NCI-H1105 (cell line): Measurements from ENCODE around the gene CROCC2.
A peak's percentile ranks its signal among the peaks of the same experiment; 100 is the strongest.

Source experiments
- DNase-seq: peaks from one replicate; lab custom pipeline; 2025; lab: John Stamatoyannopoulos, UW

The CROCC2 gene

GRCh38 chr2:240905176-240905781, 857 bp upstream of the CROCC2 start:
- no peak for DNase-seq

GRCh38 chr2:240906911-240907590, 915 bp downstream of the CROCC2 start:
- DNase-seq: no peak

GRCh38 chr2:240909216-240909974, 3.3 kb downstream of the CROCC2 start:
- no peak for DNase-seq

- DNase-seq: no peak
Measured at GRCh38 chr2:240911641-240912265, 5.6 kb downstream of the CROCC2 start.

- DNase-seq: no peak
Measured at GRCh38 chr2:240912878-240913809, 7.0 kb downstream of the CROCC2 start.

GRCh38 chr2:240913810-240914644, 7.9 kb downstream of the CROCC2 start:
- DNase-seq: peak; percentile 26

GRCh38 chr2:240914645-240915525, 8.7 kb downstream of the CROCC2 start:
- DNase-seq: no peak

- no peak for DNase-seq
Measured at GRCh38 chr2:240915526-240916341, 9.6 kb downstream of the CROCC2 start.

GRCh38 chr2:240916571-240917008, 10.5 kb downstream of the CROCC2 start:
- DNase-seq: no peak

GRCh38 chr2:240917009-240917683, 11.0 kb downstream of the CROCC2 start:
- DNase-seq: no peak

GRCh38 chr2:240917684-240918257, 11.6 kb downstream of the CROCC2 start:
- DNase-seq: no peak

GRCh38 chr2:240918258-240919091, 12.3 kb downstream of the CROCC2 start:
- DNase-seq: no peak

- no peak for DNase-seq
Measured at GRCh38 chr2:240919161-240919781, 13.1 kb downstream of the CROCC2 start.

GRCh38 chr2:240919786-240920782, 13.9 kb downstream of the CROCC2 start:
- DNase-seq: no peak

- DNase-seq: no peak
Measured at GRCh38 chr2:240920783-240921231, 14.7 kb downstream of the CROCC2 start.
